Mesenchymal stem cell (in vitro differentiated cells and primary cell): ENCODE measurements around the gene MAGEA2.
"Not testable (repeated sequence)": the region's sequence is repeated elsewhere in the genome, so short reads cannot be mapped to it uniquely, and the experiment has no call there.

Source experiments
- DNase-seq: peaks from one replicate; pipeline ENCODE4 v3.0.0-alpha.2; 2013
- H2AFZ ChIP-seq: one replicate; pipeline ENCODE4 v1.6.1; 2013; ENCODE audit warnings: low read depth, mild to moderate bottlenecking, control low read depth, inconsistent platforms, low read length, moderate library complexity
- H2AK5ac ChIP-seq: 2 replicates; pipeline ENCODE4 v1.6.1; 2013; ENCODE audit warnings: low read length, moderate library complexity, mild to moderate bottlenecking, inconsistent platforms; ENCODE audit not compliant: severe bottlenecking
- H2BK120ac ChIP-seq: one replicate; pipeline ENCODE4 v1.6.1; 2013; ENCODE audit warnings: low read depth, mild to moderate bottlenecking, inconsistent platforms, low read length, moderate library complexity
- H2BK12ac ChIP-seq, 2 experiments: one replicate each; pipeline ENCODE4 v1.6.1; 2013; ENCODE audit warnings: inconsistent platforms in 2 of 2, low read length in 2 of 2, mild to moderate bottlenecking in 2 of 2, moderate library complexity in 2 of 2, control low read depth in 1 of 2
- H2BK15ac ChIP-seq: one replicate; pipeline ENCODE4 v1.6.1; 2013; ENCODE audit warnings: mild to moderate bottlenecking, low read depth, inconsistent platforms; ENCODE audit not compliant: poor library complexity, severe bottlenecking
- H2BK5ac ChIP-seq: 2 replicates; pipeline ENCODE4 v1.6.1; 2013; ENCODE audit warnings: low read depth, mild to moderate bottlenecking, low read length, control low read depth, inconsistent platforms; ENCODE audit not compliant: poor library complexity, severe bottlenecking
- H3K14ac ChIP-seq, 2 experiments: one replicate each; pipeline ENCODE4 v1.6.1; 2013; ENCODE audit warnings: inconsistent platforms in 2 of 2, low read length in 2 of 2, control low read depth in 1 of 2, mild to moderate bottlenecking in 1 of 2, moderate library complexity in 1 of 2
- H3K18ac ChIP-seq, 2 experiments: one replicate each; pipeline ENCODE4 v1.6.1; 2013; ENCODE audit warnings: inconsistent platforms in 2 of 2, low read length in 2 of 2, control low read depth in 1 of 2, low read depth in 1 of 2, mild to moderate bottlenecking in 1 of 2
- H3K23ac ChIP-seq, 2 experiments: one replicate each; pipeline ENCODE4 v1.6.1; 2013; ENCODE audit warnings: inconsistent platforms in 2 of 2, low read length in 2 of 2, mild to moderate bottlenecking in 2 of 2, moderate library complexity in 2 of 2, control low read depth in 1 of 2
- H3K27ac ChIP-seq: 2 replicates; pipeline ENCODE4 v1.5.1; 2013; ENCODE audit warnings: mild to moderate bottlenecking, moderate library complexity, low read length, control low read depth, inconsistent platforms; ENCODE audit not compliant: poor library complexity, severe bottlenecking
- H3K27me3 ChIP-seq, 2 experiments: 2 replicates each; pipeline versions ENCODE4 v1.6.1 to v1.7.0; 2013; ENCODE audit warnings: low read length in 2 of 2, mild to moderate bottlenecking in 2 of 2, moderate library complexity in 2 of 2, control low read depth in 1 of 2, inconsistent platforms in 1 of 2; ENCODE audit not compliant: control insufficient read depth in 1 of 2, insufficient read depth in 1 of 2
- H3K36me3 ChIP-seq, 2 experiments: 2 replicates each; pipeline versions ENCODE4 v1.6.1 to v1.7.0; 2013; ENCODE audit warnings: low read length in 2 of 2, control low read depth in 1 of 2, inconsistent platforms in 1 of 2, low read depth in 1 of 2, mild to moderate bottlenecking in 1 of 2; ENCODE audit not compliant: insufficient read depth in 2 of 2, control insufficient read depth in 1 of 2
- H3K4ac ChIP-seq, 2 experiments: one replicate each; pipeline ENCODE4 v1.6.1; 2013; ENCODE audit warnings: inconsistent platforms in 2 of 2, low read length in 2 of 2, mild to moderate bottlenecking in 2 of 2, moderate library complexity in 2 of 2, control low read depth in 1 of 2, low read depth in 1 of 2
- H3K4me1 ChIP-seq: 2 replicates; pipeline ENCODE4 v1.6.1; 2013; ENCODE audit warnings: low read depth, low read length, control low read depth; ENCODE audit not compliant: control insufficient read depth, insufficient read depth
- H3K4me2 ChIP-seq: 2 replicates; pipeline ENCODE4 v1.6.1; 2013; ENCODE audit warnings: low read length, mild to moderate bottlenecking, inconsistent platforms; ENCODE audit not compliant: poor library complexity, severe bottlenecking
- H3K4me3 ChIP-seq, 2 experiments: 2 replicates each; pipeline versions ENCODE4 v1.5.1 to v1.7.0; 2013; ENCODE audit warnings: low read length in 2 of 2, mild to moderate bottlenecking in 2 of 2, control low read depth in 1 of 2, low read depth in 1 of 2; ENCODE audit not compliant: insufficient read depth in 1 of 2
- H3K79me1 ChIP-seq: replicated peaks from 2 replicates; pipeline ENCODE4 v1.6.1; 2013; ENCODE audit warnings: mild to moderate bottlenecking, control low read depth, low read length, inconsistent platforms; ENCODE audit not compliant: poor library complexity, severe bottlenecking
- H3K9ac ChIP-seq: 2 replicates; pipeline ENCODE4 v1.7.0; 2013; ENCODE audit warnings: mild to moderate bottlenecking, low read length, moderate library complexity
- H3K9me3 ChIP-seq: 2 replicates; pipeline ENCODE4 v1.7.0; 2013; ENCODE audit warnings: mild to moderate bottlenecking, low read length; ENCODE audit not compliant: control insufficient read depth
- H4K8ac ChIP-seq: one replicate; pipeline ENCODE4 v1.6.1; 2013; ENCODE audit warnings: inconsistent platforms, mild to moderate bottlenecking, low read length, moderate library complexity
- H4K91ac ChIP-seq: one replicate; pipeline ENCODE4 v1.6.1; 2013; ENCODE audit warnings: mild to moderate bottlenecking, low read length, inconsistent platforms
- WGBS: methylation state at CpG from one replicate; pipeline ENCODE4 v1.1.7; 2013; ENCODE audit warnings: mixed read lengths; 5-methylcytosine and 5-hydroxymethylcytosine counted together

Gene MAGEA2

GRCh38 chrX:152735101-152735500 lies 18.5 kb downstream of the MAGEA2 start:
- Histone ChIP-seq H4K8ac (no peak overlapping the region), H3K18ac (no peak overlapping the region), H2AK5ac (no peak overlapping the region), H3K4ac (no peak overlapping the region), H2BK12ac (no peak overlapping the region), H3K27me3 (peaks cover 0 to 3% of the 10 kb centered on the region in 2 experiments), H2AFZ (no peak overlapping the region), H2BK120ac (no peak overlapping the region), H4K91ac (no peak overlapping the region), H3K27ac (no peak overlapping the region), H3K4me3 (no peak overlapping the region), H2BK5ac (no peak overlapping the region), H2BK15ac (no peak overlapping the region), H3K4me2 (no peak overlapping the region), H3K23ac (no peak overlapping the region), H3K79me1 (no peaks in the 10 kb centered on the region), H3K9me3 (no peaks in the 10 kb centered on the region), H3K36me3 (no peaks in the 10 kb centered on the region), H3K14ac (no peak overlapping the region), H3K4me1 (no peaks in the 10 kb centered on the region), H3K9ac (no peak overlapping the region)
- no peak for DNase-seq
- WGBS: 52% methylated on average over 2 of the region's 2 CpGs

- H2AK5ac ChIP-seq, H2BK5ac ChIP-seq, H3K23ac ChIP-seq, H3K4ac ChIP-seq, H3K9ac ChIP-seq, H2BK15ac ChIP-seq, H3K27me3 ChIP-seq, H4K91ac ChIP-seq, H2BK12ac ChIP-seq, H2AFZ ChIP-seq, DNase-seq, H3K79me1 ChIP-seq, H3K9me3 ChIP-seq, H3K4me2 ChIP-seq, H3K18ac ChIP-seq, H4K8ac ChIP-seq, H3K27ac ChIP-seq, H2BK120ac ChIP-seq, H3K4me1 ChIP-seq, H3K36me3 ChIP-seq, H3K14ac ChIP-seq, H3K4me3 ChIP-seq: not testable (repeated sequence)
- 88% methylated on average over 15 of the region's 22 CpGs for WGBS
Observed at GRCh38 chrX:152734143-152734858, 19.3 kb downstream of the MAGEA2 start.

GRCh38 chrX:152733261-152733975 lies 20.2 kb downstream of the MAGEA2 start, which contains the start of the genes CSAG1 and MAGEA12:
TSS of gene CSAG1 (minus strand) at chrX:152733721. CDS start at chrX:152732460, 1,261 bp downstream.
TSS of gene MAGEA12 (plus strand) at chrX:152733757. CDS start at chrX:152736162, 2,405 bp downstream.
- H2AK5ac ChIP-seq: no peak within 1 kb of the TSS
- H3K9me3 ChIP-seq: no peaks in the 10 kb centered on the region
- no peak within 1 kb of the TSS for H3K4me3 ChIP-seq
- H2BK12ac ChIP-seq: no peak within 1 kb of the TSS
- H4K91ac ChIP-seq: no peak within 1 kb of the TSS
- no peak within 1 kb of the TSS for H3K27ac ChIP-seq
- no peak within 1 kb of the TSS for H3K14ac ChIP-seq
- no peak within 1 kb of the TSS for H3K23ac ChIP-seq
- WGBS: 83% methylated on average over 6 of the region's 21 CpGs
- DNase-seq: no peak
- H2BK5ac ChIP-seq: no peak within 1 kb of the TSS
- no peak within 1 kb of the TSS for H3K4me2 ChIP-seq
- H4K8ac ChIP-seq: no peak within 1 kb of the TSS
- H3K36me3 ChIP-seq: no peaks in the 10 kb centered on the region
- H2BK120ac ChIP-seq: no peak within 1 kb of the TSS
- no peak within 1 kb of the TSS for H3K18ac ChIP-seq
- H2BK15ac ChIP-seq: no peak within 1 kb of the TSS
- H3K79me1 ChIP-seq: no peaks in the 10 kb centered on the region
- no peak within 1 kb of the TSS for H3K4ac ChIP-seq
- no peak within 1 kb of the TSS for H2AFZ ChIP-seq
- no peak within 1 kb of the TSS for H3K9ac ChIP-seq
- H3K4me1 ChIP-seq: no peaks in the 10 kb centered on the region
- peaks cover 0 to 1% of the 10 kb centered on the region in 2 experiments for H3K27me3 ChIP-seq

GRCh38 chrX:152725409-152725808 lies 28.2 kb downstream of the MAGEA2 start:
- Histone ChIP-seq H2BK15ac (no peak overlapping the region), H3K9ac (no peak overlapping the region), H2AK5ac (no peak overlapping the region), H3K27me3 (no peaks in the 10 kb centered on the region), H3K36me3 (no peaks in the 10 kb centered on the region), H3K79me1 (no peaks in the 10 kb centered on the region), H3K27ac (no peak overlapping the region), H3K9me3 (peaks cover 6% of the 10 kb centered on the region), H4K8ac (no peak overlapping the region), H3K4ac (no peak overlapping the region), H3K4me2 (no peak overlapping the region), H3K4me3 (no peak overlapping the region), H3K4me1 (no peaks in the 10 kb centered on the region), H3K18ac (no peak overlapping the region), H2AFZ (no peak overlapping the region), H2BK5ac (no peak overlapping the region), H2BK120ac (no peak overlapping the region), H2BK12ac (no peak overlapping the region), H4K91ac (no peak overlapping the region), H3K23ac (no peak overlapping the region), H3K14ac (no peak overlapping the region)
- WGBS: 51% methylated on average over 7 of the region's 7 CpGs
- no peak for DNase-seq
